Right renal cortex interstitium (tissue), 3 donors: ENCODE results near the gene SLC16A2. TPM values are rescaled to one million over a fixed set of nuclear protein-coding genes. Genes with fewer than 3 reads are reported as not detected.
A peak's percentile ranks its signal among the peaks of the same experiment; 100 is the strongest.
"Not testable (repeated sequence)": the region's sequence is repeated elsewhere in the genome, so short reads cannot be mapped to it uniquely, and the experiment has no call there.

ENCODE experiments used
- DNase-seq, 3 donors: peaks; one replicate each; pipeline ENCODE4 v3.0.0-alpha.2; 2013; ENCODE audit warnings: low read depth in 3 of 3, low spot score in 2 of 3
- polyA plus RNA-seq, 3 donors: library from polyadenylated mRNA; unstranded; fragments of 120-200 nt; gene quantifications; one replicate each; pipeline ENCODE4 v1.2.1, GENCODE V29; 2013; ENCODE audit not compliant: insufficient read length in 3 of 3

Gene SLC16A2
- polyA plus RNA-seq, 3 donors = 28.4 to 29.7 (median 29.3) TPM

DNA sequence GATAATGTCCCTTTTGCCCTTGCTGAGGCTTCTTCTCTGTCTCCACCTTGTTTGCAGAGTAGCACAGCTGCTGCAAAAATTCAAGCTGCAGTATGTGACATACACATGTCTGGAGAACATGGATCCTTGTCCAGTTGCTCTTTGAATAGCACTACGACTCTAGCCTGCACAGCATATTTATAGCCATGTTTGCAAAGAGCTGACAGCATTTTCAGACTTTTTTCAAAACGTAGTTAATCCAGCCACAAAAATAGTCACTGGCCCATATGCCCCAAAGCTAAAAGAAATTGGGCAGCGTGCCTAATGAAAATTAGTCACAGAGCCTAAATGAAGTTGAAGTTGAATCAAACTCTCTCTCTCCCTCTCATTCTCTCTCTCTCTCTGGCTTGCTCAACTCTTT is 17.5 kb downstream of the SLC16A2 start:
- no peak for DNase-seq

DNA sequence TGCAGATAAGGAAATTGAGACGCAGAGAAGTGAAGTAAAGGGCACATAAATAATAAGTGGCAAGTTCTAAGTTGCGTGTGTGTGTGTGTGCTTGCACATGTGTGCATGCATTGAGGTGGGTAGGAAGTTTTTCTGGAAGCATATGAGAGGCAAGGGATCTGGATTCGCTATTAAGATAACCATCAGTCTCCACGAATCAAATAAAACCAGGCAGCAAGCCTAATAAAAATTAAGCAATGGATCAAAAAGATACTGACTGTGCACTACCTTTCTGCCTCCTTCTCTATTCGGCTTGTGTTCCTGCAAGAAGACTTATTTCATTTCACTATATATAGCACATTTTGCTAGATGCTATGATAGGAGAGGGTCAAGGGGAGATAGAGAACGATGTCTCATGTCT is 23.8 kb downstream of the SLC16A2 start:
- no peak for DNase-seq

DNA sequence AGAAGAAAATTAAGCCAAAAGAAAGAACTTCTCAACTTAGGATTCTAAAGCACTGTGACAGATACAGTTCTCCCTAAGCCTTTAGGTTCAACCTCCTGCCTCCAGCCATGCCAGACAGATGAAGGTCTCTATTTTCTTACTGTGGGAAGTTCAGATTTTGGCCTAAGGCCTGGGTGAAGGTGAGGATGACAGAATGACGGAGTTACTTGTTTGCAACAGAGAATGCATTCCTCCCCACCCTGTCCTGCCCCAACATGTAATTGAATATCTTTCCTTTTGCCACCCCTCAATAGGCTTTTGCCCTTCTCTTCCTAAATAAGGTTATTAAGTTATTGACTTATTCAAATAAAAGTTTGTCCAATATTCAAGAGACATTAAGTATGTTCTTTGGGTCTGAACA is 25.6 kb downstream of the SLC16A2 start:
- no peak for DNase-seq

DNA sequence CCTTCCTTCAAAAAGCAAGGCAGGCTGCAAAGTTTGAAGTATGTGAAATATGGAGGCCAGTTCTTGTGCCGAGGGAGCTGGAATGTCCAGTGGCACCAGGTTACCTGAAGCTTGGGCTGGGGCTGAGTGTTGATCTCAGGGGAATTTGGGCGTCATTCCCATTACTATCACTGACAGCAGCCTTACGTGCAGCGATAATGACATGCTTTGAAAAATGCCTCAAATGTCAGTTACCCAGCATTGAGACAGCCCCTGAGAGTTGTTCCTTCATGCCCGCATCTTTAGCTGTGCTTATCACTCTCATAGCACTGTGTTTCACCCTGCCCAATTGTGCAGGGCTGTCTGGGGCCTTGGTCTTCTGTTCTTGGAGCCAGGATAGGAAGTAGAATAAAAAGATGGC is 27.4 kb downstream of the SLC16A2 start:
- DNase-seq = no peak

DNA sequence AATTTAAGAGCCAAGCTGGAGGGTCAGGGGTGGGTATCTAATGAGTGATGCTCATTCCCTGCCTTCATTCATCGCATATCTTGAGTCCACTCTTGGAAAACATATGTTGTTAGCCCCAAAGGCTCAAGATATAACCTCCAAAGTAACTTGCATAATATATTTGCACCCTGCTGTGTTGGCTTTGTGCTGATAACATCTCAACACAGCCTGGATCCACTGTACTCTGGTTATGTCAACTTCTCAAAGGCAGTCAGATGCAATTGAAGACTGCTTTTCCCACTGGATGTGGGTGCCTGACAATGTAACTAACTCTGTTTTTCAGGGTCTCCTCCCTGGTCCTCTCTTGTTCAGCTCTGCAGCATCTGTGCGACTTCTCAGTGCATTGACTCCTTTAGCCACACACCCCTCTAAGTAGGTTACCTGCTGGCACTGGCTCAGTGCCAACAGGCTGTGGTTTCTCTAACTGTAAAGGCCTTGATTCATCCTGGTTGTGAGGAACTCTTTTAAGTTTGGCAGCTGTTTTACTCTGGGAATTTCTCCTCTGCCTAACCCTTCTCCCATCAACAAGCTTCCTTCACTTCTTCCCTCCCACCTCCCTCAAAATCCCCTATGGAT is 28.1 kb downstream of the SLC16A2 start:
- no peak for DNase-seq

DNA sequence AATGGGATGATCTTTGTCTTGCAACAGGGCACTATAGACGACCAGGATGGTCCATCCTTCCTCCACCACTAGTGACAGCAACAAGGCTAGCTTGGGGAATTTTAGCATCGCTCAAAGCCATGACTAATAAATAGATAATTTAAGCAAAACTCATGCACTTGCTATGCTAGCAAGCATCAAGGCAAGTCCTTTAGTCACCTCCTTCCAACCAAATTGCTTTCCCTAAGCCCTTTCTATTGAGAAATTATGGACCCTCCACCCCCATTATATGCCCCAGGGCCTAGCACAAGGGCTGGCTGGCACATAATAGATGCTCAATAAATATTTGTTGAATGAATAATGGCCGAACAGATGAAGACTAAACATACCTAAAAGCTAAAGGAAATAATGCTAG is 28.6 kb downstream of the SLC16A2 start:
- DNase-seq = no peak

DNA sequence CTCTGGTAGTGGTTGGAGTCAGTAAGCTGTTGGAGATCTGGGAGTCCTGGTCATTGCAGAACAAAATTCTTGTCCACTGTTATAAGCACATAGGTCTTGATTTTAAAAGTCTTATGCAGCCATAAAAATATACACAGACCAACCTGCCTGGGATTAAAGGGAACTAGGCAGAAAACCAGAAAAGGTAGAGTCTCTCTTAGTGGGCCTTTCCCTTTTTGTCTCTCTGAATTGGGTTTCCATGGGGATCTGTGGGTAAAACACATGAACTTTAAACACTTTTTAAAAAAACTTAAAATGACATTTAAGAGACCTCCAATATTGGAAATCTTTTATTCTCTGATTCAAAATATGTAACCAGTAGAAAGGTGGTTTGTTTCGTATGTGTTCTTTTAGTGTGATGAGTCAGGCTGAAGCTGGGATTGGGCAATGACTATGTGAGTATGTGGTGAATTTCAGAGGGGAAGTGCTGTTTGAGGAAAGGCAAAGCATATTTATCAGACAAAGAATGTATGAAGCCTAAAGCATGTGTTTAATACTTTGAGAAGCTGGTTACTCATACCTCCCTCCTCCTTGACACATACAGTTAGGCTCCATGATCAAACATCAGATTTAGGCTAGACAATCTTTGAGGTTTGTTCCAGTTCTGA is 29.6 kb downstream of the SLC16A2 start:
- DNase-seq = no peak

DNA sequence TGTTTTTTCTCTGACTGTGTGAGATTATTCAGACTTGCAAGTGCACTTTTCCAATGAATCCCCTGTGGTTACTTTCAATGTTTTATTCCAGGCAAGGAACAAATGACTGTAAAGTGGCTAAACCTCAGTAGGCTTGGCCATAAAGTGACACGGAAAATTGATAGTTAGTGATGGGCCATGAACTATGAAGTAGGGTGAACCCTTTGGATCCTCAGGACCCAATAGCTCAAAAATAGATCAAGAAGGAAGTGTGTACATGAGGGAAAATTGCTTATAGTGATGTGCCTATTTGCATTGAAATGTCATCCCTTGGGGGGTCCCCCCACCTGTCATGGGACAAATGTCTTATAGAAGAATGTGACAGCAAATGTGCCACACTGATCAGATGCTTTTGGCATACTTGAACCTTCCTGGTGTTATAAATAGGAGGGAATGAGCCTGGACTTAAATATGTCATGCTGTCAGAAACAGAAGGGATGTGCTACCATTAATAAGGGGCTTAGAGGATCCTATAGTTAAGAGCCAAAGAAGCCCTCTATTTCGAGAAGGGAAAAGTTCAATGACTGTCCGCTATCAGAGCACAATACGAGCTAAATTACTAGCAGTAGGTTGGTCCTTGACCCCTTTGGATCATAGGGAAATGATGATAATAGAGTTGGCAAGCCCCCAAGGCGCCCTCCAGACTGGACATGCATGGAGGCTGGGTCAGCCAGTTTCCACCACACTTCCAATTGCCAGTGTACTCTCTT is 30.3 kb downstream of the SLC16A2 start:
- DNase-seq = no peak

DNA sequence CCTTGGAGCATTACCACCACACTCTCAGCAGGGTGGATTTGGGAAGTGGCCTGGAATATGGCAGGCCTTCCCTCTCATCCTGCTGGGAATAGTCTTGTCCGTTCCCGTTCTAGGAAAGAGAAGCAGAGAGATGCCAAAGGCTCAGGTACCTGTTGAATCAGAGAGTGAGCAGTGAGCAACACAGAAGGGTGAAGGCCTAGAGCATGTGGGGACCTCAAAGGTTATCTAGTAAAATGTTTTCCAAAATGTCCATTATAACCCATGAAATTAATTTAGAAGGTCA is 30.8 kb downstream of the SLC16A2 start:
- no peak for DNase-seq

DNA sequence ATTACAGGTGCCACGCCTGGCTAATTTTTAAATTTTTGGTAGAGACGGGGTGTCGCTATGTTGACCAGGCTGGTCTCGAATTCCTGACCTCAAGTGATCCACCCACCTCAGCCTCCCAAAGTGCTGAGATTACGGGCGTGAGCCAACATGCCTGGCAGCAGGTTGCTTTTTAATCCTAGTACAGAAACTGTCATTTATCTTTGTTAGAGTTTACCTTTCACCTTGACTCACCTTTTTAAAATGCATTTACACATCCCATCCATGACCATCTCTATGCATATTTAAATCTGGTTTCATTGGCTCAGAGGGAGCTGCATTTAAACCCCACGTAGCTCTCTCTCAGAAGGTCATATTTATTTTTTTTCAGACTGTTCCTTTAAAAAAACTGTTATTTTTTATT is 31.9 kb downstream of the SLC16A2 start:
- DNase-seq = no peak

DNA sequence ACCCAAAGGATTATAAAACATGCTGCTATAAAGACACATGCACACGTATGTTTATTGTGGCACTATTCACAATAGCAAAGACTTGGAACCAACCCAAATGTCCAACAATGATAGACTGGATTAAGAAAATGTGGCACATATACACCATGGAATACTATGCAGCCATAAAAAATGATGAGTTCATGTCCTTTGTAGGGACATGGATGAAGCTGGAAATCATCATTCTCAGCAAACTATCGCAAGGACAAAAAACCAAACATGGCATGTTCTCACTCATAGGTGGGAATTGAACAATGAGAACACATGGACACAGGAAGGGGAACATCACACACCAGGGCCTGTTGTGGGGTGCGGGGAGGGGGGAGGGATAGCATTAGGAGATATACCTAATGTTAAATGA is 32.9 kb downstream of the SLC16A2 start:
- not testable (repeated sequence) for DNase-seq

DNA sequence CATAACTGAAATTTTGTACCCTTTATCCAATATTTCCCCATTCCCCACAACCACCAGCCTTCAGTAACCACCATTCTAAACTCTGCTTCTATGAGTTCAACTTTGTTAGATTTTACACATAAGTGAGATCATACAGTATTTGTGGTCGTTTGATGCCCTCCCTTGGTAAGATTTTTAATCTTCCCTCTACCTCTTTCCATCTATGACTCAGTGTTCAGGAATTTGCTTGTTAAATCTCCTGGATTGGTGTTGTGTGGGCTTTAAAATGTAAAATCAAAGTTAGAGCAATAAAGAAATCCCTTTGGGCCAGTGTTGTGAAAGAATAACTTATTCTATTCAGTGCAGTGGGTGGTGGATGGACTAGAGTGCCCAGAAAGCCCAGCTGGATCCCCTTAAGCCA is 37.4 kb downstream of the SLC16A2 start:
- peak in 1 of 3 donors; percentile 8 for DNase-seq

DNA sequence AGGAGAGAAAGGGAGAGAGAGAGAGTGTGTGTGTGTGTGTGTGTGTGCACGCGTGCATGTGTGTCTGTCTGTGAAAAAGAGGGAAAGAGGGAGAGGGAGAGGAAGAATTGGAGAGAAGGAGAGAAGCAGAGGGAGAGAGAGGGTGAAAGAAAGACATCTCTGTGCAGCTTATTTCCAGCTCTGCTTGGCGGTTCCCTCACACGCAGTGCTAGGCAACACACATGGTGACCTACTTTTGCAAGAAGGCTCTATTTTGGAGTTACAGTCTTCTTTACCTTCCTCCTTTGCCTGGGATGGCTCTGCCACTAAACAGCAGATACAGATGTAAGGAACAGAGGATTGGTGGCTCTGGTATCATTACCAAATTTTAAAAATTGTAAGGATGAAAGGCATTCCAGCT is 40.1 kb downstream of the SLC16A2 start:
- DNase-seq = no peak

DNA sequence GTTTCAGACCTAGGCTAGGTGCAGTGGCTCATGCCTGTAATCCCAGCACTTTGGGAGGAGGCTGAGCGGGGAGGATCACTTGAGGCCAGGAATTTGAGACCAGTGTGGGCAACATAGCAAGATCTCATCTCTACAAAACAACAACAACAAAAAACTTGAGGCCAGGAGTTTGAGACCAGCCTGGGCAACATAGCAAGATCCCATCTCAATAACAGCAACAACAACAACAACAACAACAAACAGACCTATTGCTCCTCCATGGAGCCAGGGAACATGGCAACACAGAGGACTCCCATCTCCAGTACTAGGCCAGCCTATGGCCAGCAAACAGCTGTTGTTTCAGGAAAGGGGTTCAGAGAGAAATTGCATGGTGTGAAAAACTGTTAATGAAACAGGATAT is 43.4 kb downstream of the SLC16A2 start:
- DNase-seq = no peak

DNA sequence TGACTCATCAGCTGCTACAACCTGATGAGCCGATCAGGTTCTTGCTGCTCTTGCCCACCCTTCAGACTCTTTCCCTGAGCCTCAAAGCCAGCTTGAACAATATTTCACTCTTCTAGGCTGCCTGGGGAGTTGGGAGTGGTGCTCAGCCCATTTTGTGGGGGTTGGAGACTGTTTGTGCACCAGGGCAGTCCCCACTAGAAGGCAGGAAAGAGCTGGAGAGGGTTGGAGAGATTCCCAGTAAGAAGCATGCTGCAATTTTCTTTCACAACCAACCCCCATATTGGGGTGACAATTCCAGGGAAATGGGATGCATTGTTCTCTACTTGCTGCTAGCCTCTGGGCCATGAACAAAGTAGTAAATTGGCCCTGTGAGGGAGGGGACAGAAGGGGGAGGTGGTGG is 44.1 kb downstream of the SLC16A2 start:
- no peak for DNase-seq

DNA sequence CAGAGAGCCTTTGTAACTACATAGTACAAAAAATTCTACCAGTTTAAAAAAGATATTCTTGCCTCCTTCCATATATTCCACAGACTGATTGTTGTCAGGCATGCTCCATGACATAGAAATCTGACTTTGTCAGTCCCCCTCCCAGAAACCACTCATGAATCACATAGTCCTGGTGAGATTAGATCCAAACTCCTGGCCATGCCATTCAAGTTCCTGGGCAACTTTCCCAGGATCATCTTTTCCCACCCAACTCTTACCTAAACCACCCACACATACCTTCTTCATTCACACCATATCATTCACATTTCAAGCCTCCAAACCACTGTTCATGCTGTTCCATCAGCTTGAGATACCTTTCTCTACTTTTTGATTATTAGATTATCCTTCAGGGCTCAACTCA is 46.4 kb downstream of the SLC16A2 start:
- no peak for DNase-seq

DNA sequence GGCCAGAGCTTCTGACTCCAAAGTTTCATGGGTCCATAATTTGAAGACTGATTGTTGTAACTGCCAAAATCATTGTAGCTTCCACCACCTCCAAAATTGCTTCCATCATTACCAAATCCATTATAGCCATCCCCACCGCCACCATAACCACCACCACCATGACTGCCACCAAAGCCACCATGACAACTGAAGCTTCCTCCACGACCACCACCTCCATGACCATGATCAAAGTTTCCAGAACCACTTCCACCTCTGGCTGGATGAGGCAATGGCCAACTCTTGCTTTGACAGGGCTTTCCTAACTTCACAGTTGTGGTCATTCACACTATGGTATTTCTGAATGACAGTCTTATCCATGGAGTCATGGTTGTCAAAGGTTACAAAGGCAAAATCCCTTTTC is 51.8 kb downstream of the SLC16A2 start:
- not testable (repeated sequence) for DNase-seq

DNA sequence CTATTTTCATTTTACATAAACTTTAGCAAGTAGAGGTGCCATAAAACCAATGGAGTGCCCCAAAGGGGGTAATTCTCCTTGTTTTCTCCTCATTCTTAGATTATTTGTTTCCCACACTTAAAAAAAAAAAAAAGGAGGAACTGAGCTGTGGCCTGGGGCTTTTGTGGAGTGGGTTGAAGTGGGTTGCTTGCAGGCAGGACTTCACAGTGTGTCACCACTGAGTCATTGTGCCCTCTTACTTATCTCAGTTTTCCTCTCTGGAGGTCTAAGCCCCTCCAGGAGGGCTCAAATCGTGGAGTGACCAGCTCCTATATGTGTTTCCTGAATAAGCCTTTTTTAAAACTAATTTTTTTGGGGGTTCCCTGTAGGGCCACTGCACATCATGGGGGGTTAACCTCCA is 69.0 kb downstream of the SLC16A2 start:
- no peak for DNase-seq

DNA sequence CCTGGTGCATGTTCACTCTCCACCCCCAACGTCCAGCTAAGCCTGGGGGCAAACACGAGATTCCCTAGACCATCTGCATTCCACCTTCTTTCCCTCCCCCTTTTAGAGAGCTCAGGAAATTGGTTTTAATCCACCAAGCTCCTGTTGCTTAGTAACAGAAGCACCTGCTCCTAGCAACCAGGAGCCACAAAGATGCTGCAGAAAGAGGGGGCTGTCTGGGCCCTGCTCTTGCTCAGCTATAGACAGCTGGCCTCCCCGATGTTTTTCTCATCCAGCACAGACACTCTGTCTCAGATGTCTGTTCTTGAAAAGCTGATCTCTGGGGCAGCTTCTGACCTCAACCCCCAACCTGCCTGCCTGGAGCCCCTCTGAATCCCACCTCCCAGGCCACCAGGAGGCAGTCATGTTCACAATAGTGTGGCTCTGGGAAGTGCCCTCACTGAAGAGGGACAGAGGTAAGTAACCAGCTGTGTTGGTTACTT is 71.5 kb downstream of the SLC16A2 start:
- DNase-seq = no peak

DNA sequence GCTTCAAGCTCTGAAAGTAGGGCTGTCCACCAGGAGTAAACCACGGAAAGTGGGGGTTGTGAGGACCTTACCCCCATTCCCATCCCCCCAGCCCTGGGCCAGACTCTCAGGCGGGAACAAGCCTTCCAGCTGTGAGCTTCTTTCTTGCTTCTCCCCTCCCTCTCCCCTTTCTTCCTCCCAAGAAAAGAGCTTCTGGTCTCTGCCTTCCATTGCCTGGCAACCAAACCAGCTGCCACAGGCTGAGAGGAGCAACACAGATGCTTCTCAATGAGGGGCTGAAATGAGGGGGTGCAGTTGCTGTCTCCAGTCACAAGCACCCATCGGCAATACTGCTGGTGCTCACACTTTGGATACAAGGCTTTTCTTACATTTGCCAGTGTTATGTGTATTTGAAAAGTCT is 72.5 kb downstream of the SLC16A2 start:
- DNase-seq = no peak

DNA sequence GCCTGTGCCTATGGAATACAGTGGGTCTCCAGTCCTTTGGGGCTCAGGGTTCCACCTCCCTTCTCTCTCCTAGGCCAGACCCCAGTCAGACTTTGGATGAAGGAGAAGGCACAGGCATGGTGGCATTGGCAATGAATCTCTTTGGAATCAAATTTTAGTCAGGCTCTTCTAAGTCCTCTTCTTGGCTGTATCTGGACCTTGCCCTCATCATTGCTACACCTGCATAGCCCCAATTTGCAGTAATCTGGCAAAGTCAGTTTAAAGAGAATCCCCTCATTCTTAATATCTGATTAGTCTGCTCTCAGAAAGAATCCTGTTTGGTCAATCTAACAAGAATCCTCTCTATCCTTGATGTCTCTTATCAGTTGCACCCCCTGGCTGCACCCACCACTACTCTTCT is 77.6 kb downstream of the SLC16A2 start:
- DNase-seq = no peak

DNA sequence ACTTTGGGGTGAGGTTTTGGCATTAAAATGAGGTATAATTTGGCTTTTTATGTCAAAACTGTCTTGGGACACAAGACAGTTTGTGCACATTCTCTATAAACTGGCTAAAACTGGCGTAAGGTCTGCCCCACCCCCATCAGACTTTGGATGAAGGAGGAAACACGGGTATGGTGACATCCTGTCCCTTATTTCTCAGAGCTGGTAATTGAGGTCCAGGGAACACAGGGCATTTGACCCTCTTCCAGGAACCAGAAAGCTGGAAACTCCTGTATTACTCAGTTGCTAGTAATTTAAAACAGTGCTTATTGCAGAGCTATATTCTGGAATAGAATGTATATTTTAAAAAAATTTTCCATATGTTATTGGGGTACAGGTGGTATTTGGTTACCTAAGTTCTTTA is 78.8 kb downstream of the SLC16A2 start:
- DNase-seq = no peak
